ENCODE measurements around the gene RIMBP2.

The RIMBP2 gene

GRCh38 chr12:130431176-130431575, 284.9 kb downstream of the RIMBP2 start:
- DNase-seq = no peak

- no peak for DNase-seq
Observed at GRCh38 chr12:130429656-130430505, 286.2 kb downstream of the RIMBP2 start.

GRCh38 chr12:130428116-130428515, 288.0 kb downstream of the RIMBP2 start:
- no peak for DNase-seq

DNA sequence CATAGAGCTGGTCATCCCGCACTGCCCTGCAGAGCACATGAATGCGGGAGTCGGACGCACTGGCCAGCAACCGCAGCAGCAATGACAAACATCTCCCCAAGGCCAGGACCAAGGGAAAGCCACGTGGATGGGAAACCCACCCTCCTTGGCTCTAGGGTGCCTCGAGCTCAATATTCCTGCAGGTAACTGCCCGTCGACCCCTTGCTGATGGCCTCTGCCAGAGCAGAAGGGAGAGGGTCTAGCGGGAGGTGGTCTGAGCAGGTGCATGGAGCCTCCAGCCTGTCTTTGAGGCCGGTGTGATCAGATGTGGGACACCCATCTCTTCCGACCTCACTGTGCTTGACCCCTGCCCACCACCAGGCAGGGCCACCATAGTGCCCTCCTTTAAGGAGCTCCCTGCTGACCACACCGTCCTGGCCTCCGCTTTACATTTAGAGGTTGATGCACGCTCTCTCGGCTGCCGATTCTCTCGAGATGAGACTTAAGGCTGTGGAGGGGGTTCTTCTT, 288.7 kb downstream of the RIMBP2 start:
- DNase-seq = no peak

GRCh38 chr12:130425698-130426245, 290.3 kb downstream of the RIMBP2 start:
- DNase-seq = no peak

GRCh38 chr12:130424858-130425697, 291.0 kb downstream of the RIMBP2 start:
- no peak for DNase-seq

DNA sequence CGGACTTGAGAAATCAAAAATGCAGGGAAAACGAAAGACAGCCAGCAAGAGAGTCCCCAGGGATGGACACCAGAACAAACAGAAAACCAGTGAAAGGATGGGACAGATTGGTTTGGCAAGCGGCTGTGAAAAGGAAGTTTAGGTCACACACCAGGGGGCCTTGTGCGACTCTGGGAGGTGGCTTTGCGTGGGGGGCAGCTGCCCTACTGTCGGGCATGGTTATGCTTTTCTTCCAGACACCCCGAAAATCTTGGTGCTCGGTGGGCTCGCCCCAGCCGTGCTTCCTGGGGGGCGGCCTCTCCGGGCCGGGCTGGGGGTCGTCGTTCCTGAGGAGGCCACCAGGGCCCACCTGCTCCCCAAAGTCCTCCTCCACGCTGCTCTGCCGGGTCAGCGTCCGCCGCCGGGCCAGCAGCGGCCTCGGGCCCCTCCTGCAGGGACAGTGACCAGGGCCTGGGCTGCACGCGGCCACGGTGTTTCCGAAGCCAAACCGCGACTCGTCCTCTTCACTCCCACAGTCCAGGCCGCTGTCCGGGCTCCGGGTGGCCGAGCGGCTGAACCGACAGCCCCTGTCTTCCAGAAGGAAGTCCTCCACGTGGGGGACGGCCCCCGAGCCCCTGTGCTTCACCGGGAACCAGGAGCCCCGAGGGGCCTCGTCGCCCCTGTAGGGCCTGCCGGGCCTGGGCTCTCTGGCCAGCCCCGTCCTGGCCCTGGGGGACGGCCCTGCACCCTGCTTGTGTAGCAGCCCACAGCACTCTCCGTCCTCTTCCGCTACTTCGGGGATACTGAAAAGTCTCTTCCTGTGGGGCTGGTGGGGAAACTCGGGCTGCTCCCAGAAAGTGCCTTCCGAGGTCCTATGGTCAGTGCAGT, 291.9 kb downstream of the RIMBP2 start:
- DNase-seq = no peak

GRCh38 chr12:130423136-130423535, 293.0 kb downstream of the RIMBP2 start:
- no peak for DNase-seq

DNA sequence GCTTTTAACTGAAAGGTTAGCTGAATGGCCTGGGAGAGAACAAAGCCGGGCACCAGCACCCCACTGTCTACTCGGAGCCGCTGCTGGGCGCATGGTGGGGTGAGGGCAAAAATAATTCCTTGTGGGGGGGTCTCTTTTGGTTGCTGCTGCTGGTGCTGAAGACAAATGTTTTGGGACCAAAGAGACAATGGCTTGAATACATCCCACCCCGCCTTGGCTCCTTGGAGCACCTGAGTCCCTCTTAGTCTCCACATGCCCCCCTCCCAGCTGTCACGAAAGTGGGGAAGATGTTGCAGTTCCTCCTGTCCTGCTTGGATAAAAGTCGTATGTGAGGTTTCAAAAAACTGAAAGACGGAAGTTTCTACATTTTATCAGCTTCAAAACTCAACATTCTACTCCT, 293.4 kb downstream of the RIMBP2 start:
- DNase-seq = no peak

- no peak for DNase-seq
Observed at GRCh38 chr12:130421896-130422295, 294.2 kb downstream of the RIMBP2 start.

DNA sequence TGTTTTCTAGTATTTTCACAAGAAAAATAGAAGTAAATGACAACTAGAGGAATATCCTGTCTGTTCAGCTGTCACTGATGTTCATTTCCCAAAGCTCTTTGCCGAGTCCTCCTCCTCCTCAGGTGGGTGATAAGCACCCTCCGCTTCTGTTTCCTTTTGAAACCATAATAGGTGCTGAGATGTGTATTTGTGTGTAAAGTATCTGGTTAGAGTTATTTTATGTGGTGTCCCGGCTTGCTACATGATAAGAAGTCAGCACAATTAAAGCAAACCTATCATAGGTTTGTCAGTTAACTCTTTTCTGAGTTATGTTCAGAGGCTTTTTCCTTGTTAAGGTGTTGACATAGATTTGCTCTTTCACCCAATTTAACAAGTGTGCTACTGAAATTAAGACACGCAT, 296.0 kb downstream of the RIMBP2 start:
- no peak for DNase-seq

DNA sequence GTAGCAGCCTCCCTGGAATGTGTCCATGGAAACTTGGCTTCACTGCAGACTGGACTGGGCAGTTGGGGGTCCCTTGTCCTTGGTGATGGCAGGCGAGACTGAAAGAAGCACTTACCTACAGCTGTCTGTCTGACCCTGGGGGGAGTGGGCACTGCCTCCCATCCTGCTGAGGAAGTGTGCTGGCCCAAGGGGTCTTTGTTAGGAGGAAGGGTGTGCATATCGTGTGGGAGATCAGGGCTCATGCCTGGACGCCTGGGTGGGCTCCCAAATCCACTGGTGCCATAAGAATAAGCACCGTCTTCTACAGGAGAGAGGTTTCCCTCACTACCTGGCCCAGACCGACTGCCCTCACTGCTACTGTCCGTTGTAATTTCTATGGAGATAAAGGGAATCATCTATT, 297.0 kb downstream of the RIMBP2 start:
- no peak for DNase-seq

DNA sequence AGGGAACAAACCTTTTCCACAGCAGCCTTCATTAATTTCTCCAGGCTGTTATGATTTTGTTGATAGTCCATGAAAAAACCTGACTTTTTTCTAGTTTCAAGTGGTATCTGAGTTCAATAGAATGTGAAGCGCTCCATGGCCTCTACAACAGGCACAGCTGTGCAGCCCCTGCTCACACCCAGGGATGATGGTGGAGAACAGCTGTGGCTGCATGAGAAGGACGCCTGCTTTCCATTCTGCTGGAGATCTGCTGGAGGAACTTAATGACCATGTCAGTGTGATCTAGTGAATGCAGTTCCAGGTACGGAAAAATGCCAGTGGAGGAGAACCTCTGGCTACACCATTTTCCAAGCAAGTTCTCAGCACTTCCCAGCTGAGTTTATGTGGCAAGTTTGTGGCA, 297.8 kb downstream of the RIMBP2 start:
- no peak for DNase-seq

DNA sequence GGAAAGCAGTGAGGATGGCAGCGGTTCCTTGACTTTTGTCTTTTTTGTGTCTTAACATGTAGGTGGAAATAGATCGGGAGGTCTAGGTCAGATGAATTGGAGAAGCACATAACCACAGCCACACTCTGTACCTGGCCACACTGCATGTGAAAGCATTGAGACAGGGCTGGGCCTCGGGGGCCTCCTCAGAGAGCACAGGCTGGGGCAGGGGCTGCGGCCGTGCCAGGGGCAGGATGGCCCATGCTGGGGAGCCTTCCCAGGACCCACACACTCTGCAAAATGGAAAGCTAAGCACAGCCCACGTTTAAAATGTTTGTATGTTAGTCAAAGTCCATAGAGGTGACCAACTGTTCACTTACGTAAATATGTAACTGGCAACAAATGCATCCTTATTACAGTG, 301.7 kb downstream of the RIMBP2 start:
- no peak for DNase-seq

GRCh38 chr12:130413909-130414308, 302.2 kb downstream of the RIMBP2 start:
- DNase-seq = no peak

GRCh38 chr12:130412384-130412783, 303.7 kb downstream of the RIMBP2 start:
- no peak for DNase-seq

DNA sequence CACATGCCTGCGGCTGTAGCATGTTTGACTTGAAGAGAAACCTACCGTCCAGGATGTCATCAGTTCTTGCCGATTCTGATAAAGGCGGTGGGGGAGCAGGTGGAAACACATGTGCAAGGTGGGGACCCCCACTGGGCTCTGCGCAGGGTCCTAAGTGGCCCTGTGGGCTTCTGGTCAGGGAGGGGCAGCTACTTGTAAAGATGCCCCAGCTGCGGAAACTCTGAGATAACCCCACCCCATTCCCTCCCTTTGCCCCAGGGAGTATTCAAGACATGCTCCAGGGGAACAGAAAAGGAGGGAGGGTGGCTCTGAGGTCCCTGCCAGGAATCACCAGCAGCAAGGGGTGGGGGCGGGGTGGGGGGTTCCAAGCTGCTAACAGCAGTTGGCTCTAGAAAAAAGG, 310.8 kb downstream of the RIMBP2 start:
- no peak for DNase-seq

GRCh38 chr12:130401703-130402102, 314.4 kb downstream of the RIMBP2 start:
- DNase-seq = no peak

- DNase-seq = no peak
Observed at GRCh38 chr12:130398100-130398848, 317.8 kb downstream of the RIMBP2 start.

DNA sequence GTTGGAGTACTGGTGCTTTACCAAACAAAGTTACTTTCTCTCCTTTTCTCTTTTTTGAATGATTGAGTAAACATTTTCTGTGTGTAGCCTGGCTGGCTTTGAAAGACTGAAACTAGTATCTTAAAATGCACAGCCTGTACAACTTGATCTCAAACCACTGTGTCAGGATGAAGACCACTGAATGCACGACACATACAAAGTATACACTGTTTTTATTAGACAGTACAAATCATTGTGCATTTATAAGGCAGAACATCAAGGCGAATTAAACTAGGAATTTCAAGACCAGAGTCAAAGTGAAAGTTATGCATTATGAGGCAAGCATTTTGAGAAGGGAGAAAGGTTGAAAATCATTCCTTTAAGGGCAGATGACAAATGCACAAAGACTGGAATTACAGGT, 319.4 kb downstream of the RIMBP2 start:
- no peak for DNase-seq

- DNase-seq = no peak
Observed at GRCh38 chr12:130394906-130395305, 321.2 kb downstream of the RIMBP2 start.

DNA sequence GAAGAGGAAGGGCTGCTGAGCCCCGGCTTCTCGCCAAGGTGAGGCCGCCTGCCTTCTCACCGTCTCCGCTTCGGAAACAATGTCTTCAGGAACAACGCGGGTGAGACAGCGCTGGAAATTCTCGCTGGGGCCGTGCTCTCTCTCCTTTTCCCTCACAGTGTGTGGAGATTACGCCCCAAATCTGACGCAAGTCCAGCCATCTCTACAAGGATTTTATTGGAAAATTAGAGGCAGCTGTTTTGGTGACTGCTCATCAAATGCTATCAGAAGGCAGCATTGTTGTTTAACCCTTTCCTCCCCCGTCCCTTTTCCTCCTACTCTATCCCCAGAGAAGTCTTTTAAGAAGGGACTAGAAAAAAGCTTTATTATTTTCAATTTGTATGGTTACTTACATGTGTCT, 324.9 kb downstream of the RIMBP2 start:
- DNase-seq = no peak

All from amniotic stem cell (primary cell).